OCI-LY7 (cell line): ENCODE measurements around the gene TAF10. TPM values are rescaled to one million over a fixed set of nuclear protein-coding genes. Genes with fewer than 3 reads are reported as not detected.

Source experiments
- BruUV-seq: library from RNA; stranded (reverse); fragments of 400-500 nt; replicated peaks from 2 replicates; lab custom pipeline; 2021; lab: Mats Ljungman, UMichigan
- CTCF ChIA-PET: fragments of 300-600 bp; sonication (Branson Sonifier 250); formaldehyde crosslinking; loops from one replicate; lab custom pipeline; 2022; ENCODE audit warnings: antibody characterized with exemption; ENCODE audit not compliant: unreplicated experiment; lab: Charles Lee
- POLR2A ChIA-PET: fragments of 300-600 bp; sonication (Branson Sonifier 250); formaldehyde crosslinking; loops from one replicate; lab custom pipeline; 2022; ENCODE audit warnings: antibody characterized with exemption; lab: Charles Lee
- DNase-seq: peaks from one replicate; pipeline ENCODE4 v3.0.0-alpha.2; 2015; ENCODE audit warnings: low spot score
- H2AFZ ChIP-seq: fragments of 200-600 bp; sonication (generic), shearing (Covaris generic); 2 replicates; pipeline ENCODE4 v1.6.1; 2014; ENCODE audit warnings: mild to moderate bottlenecking, antibody characterized with exemption, low read length, moderate library complexity
- H3K27ac ChIP-seq: fragments of 200-600 bp; sonication (generic); 2 replicates; pipeline ENCODE4 v1.5.1; 2014; ENCODE audit warnings: mixed run types, low read depth, mild to moderate bottlenecking, moderate library complexity, low read length, inconsistent platforms; ENCODE audit not compliant: poor library complexity, severe bottlenecking
- H3K36me3 ChIP-seq: fragments of 200-600 bp; sonication (generic); 2 replicates; pipeline ENCODE4 v1.6.1; 2014; ENCODE audit warnings: mild to moderate bottlenecking, antibody characterized with exemption, low read length, moderate library complexity, mixed read lengths; ENCODE audit not compliant: insufficient read depth
- H3K4me1 ChIP-seq: fragments of 200-600 bp; sonication (generic); 2 replicates; pipeline ENCODE4 v1.5.1; 2014; ENCODE audit warnings: mild to moderate bottlenecking, low read length; ENCODE audit not compliant: insufficient read depth, poor library complexity, severe bottlenecking
- H3K4me2 ChIP-seq: fragments of 200-600 bp; sonication (generic); 2 replicates; pipeline ENCODE4 v1.6.1; 2014; ENCODE audit warnings: mild to moderate bottlenecking, low read length
- H3K4me3 ChIP-seq: fragments of 200-600 bp; sonication (generic); 2 replicates; pipeline ENCODE4 v1.5.1; 2014; ENCODE audit warnings: mild to moderate bottlenecking, low read depth, low read length; ENCODE audit not compliant: poor library complexity, severe bottlenecking
- H3K79me2 ChIP-seq: fragments of 200-600 bp; sonication (generic); 2 replicates; pipeline ENCODE4 v1.6.1; 2016; ENCODE audit warnings: low read depth, mild to moderate bottlenecking, low read length, moderate library complexity, mixed read lengths; ENCODE audit not compliant: insufficient read depth
- H3K9me2 ChIP-seq: fragments of 200-600 bp; sonication (generic); 2 replicates; pipeline ENCODE4 v1.6.1; 2016; ENCODE audit warnings: mild to moderate bottlenecking, low read length, mixed read lengths; ENCODE audit not compliant: insufficient read depth
- H3K9me3 ChIP-seq: fragments of 200-600 bp; sonication (generic); 2 replicates; pipeline ENCODE4 v1.6.1; 2014; ENCODE audit warnings: mild to moderate bottlenecking, mixed run types, low read length, mixed read lengths
- H4K20me1 ChIP-seq: fragments of 200-600 bp; sonication (generic); 2 replicates; pipeline ENCODE4 v1.6.1; 2014; ENCODE audit warnings: mild to moderate bottlenecking, antibody characterized with exemption, low read length, moderate library complexity, mixed read lengths; ENCODE audit not compliant: insufficient read depth
- EZH2phosphoT487 ChIP-seq: fragments of 200-600 bp; sonication (generic); IDR thresholded peaks from 2 replicates; pipeline ENCODE4 v1.6.1; 2018; ENCODE audit warnings: low read depth, borderline replicate concordance, mild to moderate bottlenecking, mixed run types, antibody characterized with exemption, low read length, moderate library complexity, mixed read lengths
- intact Hi-C: fragments of 100-400 bp; cut with micrococcal nuclease; formaldehyde crosslinking; loops from one replicate; pipeline ENCODE4 v1.10.0; 2022; ENCODE audit not compliant: unreplicated experiment
- total RNA-seq, 2 experiments: library from RNA; depleted of rRNA in 1 of 2; stranded (reverse); fragments of >200 nt in 1 of 2; shearing (Covaris generic) in 1 of 2; gene quantifications; 2 replicates each; pipeline ENCODE4 v1.2.3, GENCODE V29; 2014 to 2022
- TF ChIP-seq, protein P1 (sequence below): fragments of 200-600 bp; sonication (generic); conservative IDR thresholded peaks from 2 replicates; pipeline ENCODE4 v1.5.1; 2014; ENCODE audit warnings: mild to moderate bottlenecking, antibody characterized with exemption, low read length, moderate library complexity, mixed read lengths

The TAF10 gene
- total RNA-seq, 2 experiments from 2014 or later: 117 to 146 TPM

DNA sequence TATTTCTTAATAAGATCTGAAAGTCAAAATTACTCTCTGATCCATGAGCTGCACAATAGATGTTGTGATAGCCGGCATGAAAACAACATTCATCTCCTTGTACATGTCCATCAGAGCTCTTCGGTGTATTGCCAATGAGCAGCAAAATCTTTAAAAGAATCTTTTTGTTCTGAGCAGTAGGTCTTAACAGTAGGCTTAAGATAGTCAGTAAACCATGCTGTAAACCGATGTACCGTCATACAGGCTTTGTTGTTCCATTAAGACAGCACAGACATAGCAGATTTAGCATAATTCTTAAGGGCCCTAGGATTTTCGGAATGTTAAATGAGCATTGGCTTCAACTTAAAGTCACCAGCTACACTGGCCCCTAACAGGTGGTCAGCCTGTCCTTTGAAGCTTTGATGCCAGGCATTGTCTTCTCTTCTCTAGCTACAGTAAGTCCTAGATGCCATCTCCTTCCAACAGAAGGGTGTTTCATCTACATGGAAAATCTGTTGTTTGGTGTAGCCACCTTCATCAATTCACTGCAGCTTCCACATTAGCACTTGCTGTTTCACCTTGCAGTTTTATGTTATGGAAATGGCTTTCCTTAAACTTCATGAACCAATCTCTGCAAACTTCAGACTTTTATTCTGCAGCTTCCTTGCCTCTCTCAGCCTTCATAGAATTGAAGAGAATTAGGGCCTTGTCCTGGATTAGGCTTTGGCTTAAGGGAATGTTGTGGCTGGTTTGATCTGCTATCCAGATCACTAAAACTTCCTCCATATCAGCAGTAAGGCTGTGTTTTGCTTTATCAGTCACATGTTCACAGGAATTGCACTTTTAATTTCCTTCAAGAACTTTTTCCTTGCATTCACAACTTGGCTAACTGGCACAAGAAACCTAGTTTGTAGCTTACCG lies 37.0 kb downstream of the TAF10 start:
- H3K36me3 ChIP-seq: no peaks in the 10 kb centered on the region
- ChIA-PET CTCF (interaction anchor here (0.6 kb wide), 1 partner anchor 113 kb away, joined by 3 read pairs; no protein-coding TSS in a partner anchor), POLR2A (interaction anchor here (1.0 kb wide), 1 partner anchor 21 kb away, joined by 3 read pairs; no protein-coding TSS in a partner anchor)

DNA sequence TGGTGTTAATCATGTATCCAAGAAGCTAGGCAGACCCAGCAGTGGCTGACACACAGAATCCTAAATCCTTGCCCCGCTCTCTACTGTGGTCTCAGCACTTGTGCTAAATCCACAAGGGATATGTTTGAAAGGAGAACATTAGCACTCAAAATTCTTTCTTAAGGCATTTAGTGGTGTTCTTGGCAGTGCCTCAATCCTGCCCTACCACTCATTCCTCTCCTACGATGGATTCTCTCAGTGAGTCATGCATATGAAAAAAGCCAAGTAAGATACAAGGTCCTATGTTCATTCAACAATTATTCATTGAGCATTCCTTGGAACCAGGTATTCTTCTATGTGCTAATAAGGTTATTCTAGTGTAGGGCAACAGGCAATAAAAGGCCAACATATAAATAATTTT lies 39.8 kb downstream of the TAF10 start:
- Histone ChIP-seq H3K27ac (no peak overlapping the region), H2AFZ (no peak overlapping the region), H3K4me3 (no peak overlapping the region), H3K79me2 (no peaks in the 10 kb centered on the region), H3K9me3 (no peaks in the 10 kb centered on the region), H3K36me3 (no peaks in the 10 kb centered on the region), H3K9me2 (no peaks in the 10 kb centered on the region), H4K20me1 (no peaks in the 10 kb centered on the region), H3K4me1 (no peaks in the 10 kb centered on the region), H3K4me2 (no peak overlapping the region)
- no peak for DNase-seq
- POLR2A ChIA-PET: no interaction called here
- TF ChIP-seq, protein P1, sequence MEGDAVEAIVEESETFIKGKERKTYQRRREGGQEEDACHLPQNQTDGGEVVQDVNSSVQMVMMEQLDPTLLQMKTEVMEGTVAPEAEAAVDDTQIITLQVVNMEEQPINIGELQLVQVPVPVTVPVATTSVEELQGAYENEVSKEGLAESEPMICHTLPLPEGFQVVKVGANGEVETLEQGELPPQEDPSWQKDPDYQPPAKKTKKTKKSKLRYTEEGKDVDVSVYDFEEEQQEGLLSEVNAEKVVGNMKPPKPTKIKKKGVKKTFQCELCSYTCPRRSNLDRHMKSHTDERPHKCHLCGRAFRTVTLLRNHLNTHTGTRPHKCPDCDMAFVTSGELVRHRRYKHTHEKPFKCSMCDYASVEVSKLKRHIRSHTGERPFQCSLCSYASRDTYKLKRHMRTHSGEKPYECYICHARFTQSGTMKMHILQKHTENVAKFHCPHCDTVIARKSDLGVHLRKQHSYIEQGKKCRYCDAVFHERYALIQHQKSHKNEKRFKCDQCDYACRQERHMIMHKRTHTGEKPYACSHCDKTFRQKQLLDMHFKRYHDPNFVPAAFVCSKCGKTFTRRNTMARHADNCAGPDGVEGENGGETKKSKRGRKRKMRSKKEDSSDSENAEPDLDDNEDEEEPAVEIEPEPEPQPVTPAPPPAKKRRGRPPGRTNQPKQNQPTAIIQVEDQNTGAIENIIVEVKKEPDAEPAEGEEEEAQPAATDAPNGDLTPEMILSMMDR: no peak
- TF ChIP-seq EZH2phosphoT487: no peak
- BruUV-seq: no TSS peak
- intact Hi-C loops: no loop called here
- CTCF ChIA-PET: no interaction called here

More for the DNA sequence above, 37.0 kb downstream of the TAF10 start:
- TF ChIP-seq, protein P1: no peak
- no peak for TF ChIP-seq EZH2phosphoT487
- no TSS peak for BruUV-seq
- H3K9me3 ChIP-seq: no peaks in the 10 kb centered on the region
- no peaks in the 10 kb centered on the region for H3K9me2 ChIP-seq
- intact Hi-C loops: no loop called here
- H4K20me1 ChIP-seq: no peaks in the 10 kb centered on the region
- H3K4me3 ChIP-seq: no peak overlapping the region
- no peaks in the 10 kb centered on the region for H3K4me1 ChIP-seq
- DNase-seq: no peak
- H2AFZ ChIP-seq: no peak overlapping the region
- H3K27ac ChIP-seq: no peak overlapping the region
- H3K79me2 ChIP-seq: no peaks in the 10 kb centered on the region
- H3K4me2 ChIP-seq: no peak overlapping the region
